Astrocyte of the cerebellum (primary cell): Measurements from ENCODE around the gene ERG28.

ENCODE experiments used
- DNase-seq: peaks from one replicate; pipeline ENCODE4 v3.0.0-alpha.2; 2011; ENCODE audit warnings: low read depth
- H3K4me3 ChIP-seq: 2 replicates; pipeline ENCODE4 v1.5.1; 2011; ENCODE audit warnings: mild to moderate bottlenecking, low read depth, low read length, moderate library complexity
- CTCF ChIP-seq: IDR thresholded peaks from 2 replicates; pipeline ENCODE4 v1.5.1; 2012; ENCODE audit warnings: low read length, low read depth, moderate library complexity, mild to moderate bottlenecking; ENCODE audit errors: missing control alignments
- in situ Hi-C: cut with HindIII; loops from 2 replicates; pipeline ENCODE4 v1.10.0; 2017; ENCODE audit warnings: low sequenced_read_pairs

The ERG28 gene

GRCh38 chr14:75689012-75689411 is 28.3 kb upstream of the ERG28 start:
- TF ChIP-seq CTCF, result no peak
- DNase-seq, result no peak
- H3K4me3 ChIP-seq, result no peak overlapping the region
- in situ Hi-C loops, result no loop called here

- no peak for TF ChIP-seq CTCF
- in situ Hi-C loops, result no loop called here
- no peak overlapping the region for H3K4me3 ChIP-seq
- no peak for DNase-seq
These were observed 25.2 kb upstream of the ERG28 start for GRCh38 chr14:75685910-75686309.

GRCh38 chr14:75675265-75675960 is 14.7 kb upstream of the ERG28 start:
- no peak overlapping the region for H3K4me3 ChIP-seq
- TF ChIP-seq CTCF, result peak; percentile 52
- peak; percentile 22 for DNase-seq
- in situ Hi-C loops, result no loop called here

- in situ Hi-C loops, result no loop called here
- no peak for DNase-seq
- H3K4me3 ChIP-seq, result no peak overlapping the region
- no peak for TF ChIP-seq CTCF
These were observed 12.8 kb upstream of the ERG28 start for GRCh38 chr14:75673345-75674035.

GRCh38 chr14:75672605-75673192 is 12.0 kb upstream of the ERG28 start:
- in situ Hi-C loops, result no loop called here
- DNase-seq, result no peak
- no peak for TF ChIP-seq CTCF
- H3K4me3 ChIP-seq, result no peak overlapping the region

- H3K4me3 ChIP-seq, result no peak overlapping the region
- DNase-seq, result no peak
- TF ChIP-seq CTCF, result no peak
- in situ Hi-C loops, result no loop called here
These were observed 6.6 kb upstream of the ERG28 start for GRCh38 chr14:75667099-75667765.
